MCF 10A (cell line): ENCODE data around the gene RNASE2. TPM values are rescaled to one million over a fixed set of nuclear protein-coding genes. Genes with fewer than 3 reads are reported as not detected.

Experiments
- BruUV-seq: library from RNA; stranded (reverse); fragments of 400-500 nt; replicated peaks from 2 replicates; lab custom pipeline; 2021; lab: Mats Ljungman, UMichigan
- CTCF ChIA-PET: fragments of 300-600 bp; sonication (Branson Sonifier 250); formaldehyde crosslinking; extraction: SDS; loops from one replicate; lab custom pipeline; 2021; ENCODE audit warnings: antibody characterized with exemption, inconsistent platforms; lab: Yijun Ruan, JAX
- POLR2A ChIA-PET: fragments of 300-600, 350-650 bp; sonication (Branson Sonifier 250); formaldehyde crosslinking; extraction: SDS; loops from one replicate; lab custom pipeline; 2020; ENCODE audit warnings: antibody characterized with exemption, inconsistent platforms; lab: Yijun Ruan, JAX
- DNase-seq: peaks from one replicate; pipeline ENCODE4 v3.0.0-alpha.2; 2018; ENCODE audit not compliant: unreplicated experiment
- H3K27ac Mint-ChIP-seq: one replicate; pipeline ENCODE4 v1.8.0; 2022; ENCODE audit warnings: mild to moderate bottlenecking, low read depth, mixed read lengths; ENCODE audit not compliant: unreplicated experiment
- H3K27me3 Mint-ChIP-seq: one replicate; pipeline ENCODE4 v1.8.0; 2022; ENCODE audit warnings: mixed read lengths; ENCODE audit not compliant: insufficient read depth, unreplicated experiment
- H3K36me3 Mint-ChIP-seq: one replicate; pipeline ENCODE4 v1.8.0; 2022; ENCODE audit warnings: mild to moderate bottlenecking, moderate library complexity, mixed read lengths; ENCODE audit not compliant: insufficient read depth, unreplicated experiment
- H3K4me1 Mint-ChIP-seq: one replicate; pipeline ENCODE4 v1.8.0; 2022; ENCODE audit warnings: mixed read lengths; ENCODE audit not compliant: insufficient read depth, unreplicated experiment
- H3K4me3 Mint-ChIP-seq: one replicate; pipeline ENCODE4 v1.8.0; 2022; ENCODE audit warnings: mild to moderate bottlenecking, moderate library complexity, mixed read lengths; ENCODE audit not compliant: unreplicated experiment
- H3K9me3 Mint-ChIP-seq: one replicate; pipeline ENCODE4 v1.8.0; 2022; ENCODE audit warnings: mixed read lengths; ENCODE audit not compliant: unreplicated experiment
- CTCF ChIP-seq: fragments of 200-600 bp; IDR thresholded peaks from one replicate; pipeline ENCODE4 v1.8.0; 2022; ENCODE audit warnings: antibody characterized with exemption, mild to moderate bottlenecking; ENCODE audit not compliant: unreplicated experiment
- intact Hi-C: fragments of 100-400 bp; cut with micrococcal nuclease; formaldehyde crosslinking; loops from 2 replicates; pipeline ENCODE4 v1.14.1; 2022
- total RNA-seq: library from RNA; stranded (reverse); gene quantifications from 2 replicates; pipeline ENCODE4 v1.2.3, GENCODE V29; 2022

The RNASE2 gene
- total RNA-seq, 1 experiment from 2014 or later, result not detected

DNA sequence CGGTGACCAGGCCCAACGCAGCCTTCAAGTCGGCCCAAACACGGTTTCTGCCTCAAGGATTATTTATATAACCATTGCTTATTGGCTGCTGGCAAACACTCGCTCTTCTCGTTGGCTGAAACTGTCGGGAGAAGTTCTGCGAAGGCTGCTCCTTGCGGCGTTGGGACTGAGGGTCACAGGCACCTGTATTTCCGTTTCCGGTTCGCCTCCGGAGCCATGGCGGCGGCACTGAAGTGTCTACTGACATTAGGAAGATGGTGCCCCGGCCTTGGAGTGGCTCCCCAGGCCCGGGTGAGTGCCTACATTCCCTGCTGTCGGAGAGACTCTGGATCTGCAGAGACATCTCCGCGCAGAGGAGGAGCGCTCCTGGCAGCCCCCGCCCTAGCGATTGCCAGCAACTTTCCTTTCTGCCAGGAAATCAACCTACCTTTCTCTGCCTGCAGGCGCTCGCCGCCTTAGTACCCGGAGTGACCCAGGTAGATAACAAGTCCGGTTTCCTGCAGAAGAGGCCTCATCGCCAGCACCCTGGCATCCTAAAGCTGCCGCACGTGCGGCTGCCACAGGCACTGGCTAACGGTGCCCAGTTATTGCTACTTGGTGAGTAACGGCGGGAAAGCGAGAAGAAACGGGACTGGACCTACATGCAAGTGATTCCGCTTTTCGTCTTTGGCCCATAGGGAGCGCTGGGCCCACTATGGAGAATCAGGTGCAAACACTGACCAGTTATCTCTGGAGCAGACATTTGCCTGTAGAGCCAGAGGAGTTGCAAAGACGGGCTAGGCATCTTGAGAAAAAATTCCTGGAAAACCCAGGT is 34.7 kb downstream of the RNASE2 start, which contains the start of gene METTL17:
Gene METTL17 (plus strand): TSS at position 194 of the 814 bp plus-strand sequence. CDS start 23 bp downstream, at position 217.
- BruUV-seq, result TSS peak; percentile 68

GRCh38 chr14:20996521-20996920 is 41.2 kb downstream of the RNASE2 start:
- peaks cover 65% of the 10 kb centered on the region for H3K36me3 Mint-ChIP-seq
- intact Hi-C loops, result no loop called here
- POLR2A ChIA-PET, result interaction anchor here (3.2 kb wide), 1 partner anchor 9 kb away, joined by 28 read pairs; no protein-coding TSS in a partner anchor

More for the DNA sequence above, 34.7 kb downstream of the RNASE2 start, which contains the start of gene METTL17:
- Mint-ChIP-seq H3K27ac (peak within 1 kb of the TSS; percentile 91), H3K27me3 (no peaks in the 10 kb centered on the region), H3K4me3 (peak within 1 kb of the TSS; percentile 80), H3K9me3 (no peaks in the 10 kb centered on the region), H3K36me3 (peaks cover 43% of the 10 kb centered on the region), H3K4me1 (peaks cover 24% of the 10 kb centered on the region)
- POLR2A ChIA-PET, result interaction anchor here (0.8 to 3.8 kb wide), 10 partner anchors 9 to 535 kb away, joined by 3 to 19 read pairs (median 4); partner anchors contain the start of genes APEX1, OSGEP, PIP4P1 and RNASE4
- CTCF ChIA-PET, result interaction anchor here (0.6 to 4.7 kb wide), 4 partner anchors 18 to 742 kb away, joined by 3 to 46 read pairs (median 6); no protein-coding TSS in a partner anchor
- DNase-seq, result peak; percentile 98
- peak; percentile 7 for TF ChIP-seq CTCF
- intact Hi-C loops, result no loop called here

GRCh38 chr14:20997115-20997514 is 41.8 kb downstream of the RNASE2 start:
- no TSS peak for BruUV-seq
- H3K4me1 Mint-ChIP-seq, result peaks cover 18% of the 10 kb centered on the region
- ChIA-PET CTCF (interaction anchor here (0.6 to 13.0 kb wide), 12 partner anchors 8 to 1976 kb away, joined by 3 to 213 read pairs (median 6); partner anchors contain the start of gene ARHGEF40), POLR2A (interaction anchor here (0.5 to 3.2 kb wide), 2 partner anchors 9 to 27 kb away, joined by 4 to 28 read pairs; no protein-coding TSS in a partner anchor)
- intact Hi-C loops, result no loop called here
- no peaks in the 10 kb centered on the region for H3K9me3 Mint-ChIP-seq
- H3K36me3 Mint-ChIP-seq, result peaks cover 60% of the 10 kb centered on the region
- no peaks in the 10 kb centered on the region for H3K27me3 Mint-ChIP-seq
- DNase-seq, result no peak
- H3K4me3 Mint-ChIP-seq, result no peak overlapping the region
- TF ChIP-seq CTCF, result no peak
- H3K27ac Mint-ChIP-seq, result no peak overlapping the region

More at GRCh38 chr14:20996521-20996920, 41.2 kb downstream of the RNASE2 start:
- Mint-ChIP-seq H3K4me1 (peaks cover 18% of the 10 kb centered on the region), H3K9me3 (no peaks in the 10 kb centered on the region), H3K27ac (no peak overlapping the region), H3K27me3 (no peaks in the 10 kb centered on the region), H3K4me3 (no peak overlapping the region)
- BruUV-seq, result no TSS peak
- CTCF ChIA-PET, result interaction anchor here (0.6 to 13.0 kb wide), 9 partner anchors 9 to 1976 kb away, joined by 3 to 213 read pairs (median 9); no protein-coding TSS in a partner anchor
- no peak for DNase-seq
- TF ChIP-seq CTCF, result no peak

- Mint-ChIP-seq H3K4me3 (no peak overlapping the region), H3K27me3 (no peaks in the 10 kb centered on the region), H3K36me3 (peaks cover 56% of the 10 kb centered on the region), H3K9me3 (no peaks in the 10 kb centered on the region), H3K4me1 (peaks cover 18% of the 10 kb centered on the region), H3K27ac (no peak overlapping the region)
- BruUV-seq, result no TSS peak
- intact Hi-C loops, result no loop called here
- CTCF ChIA-PET, result interaction anchor here (0.6 to 13.0 kb wide), 13 partner anchors 8 to 468 kb away, joined by 3 to 213 read pairs (median 6); partner anchors contain the start of gene ARHGEF40
- POLR2A ChIA-PET, result interaction anchor here (0.5 to 3.2 kb wide), 5 partner anchors 7 to 27 kb away, joined by 4 to 28 read pairs (median 5); partner anchors contain the start of gene METTL17
- DNase-seq, result no peak
- TF ChIP-seq CTCF, result no peak
These were observed 42.3 kb downstream of the RNASE2 start for GRCh38 chr14:20997564-20997963.
